Nephron (organoid): ENCODE data around the gene POU2AF1.
"Not testable (repeated sequence)": the region's sequence is repeated elsewhere in the genome, so short reads cannot be mapped to it uniquely, and the experiment has no call there.

Experiments used
- H3K27ac Mint-ChIP-seq, 3 experiments: 2 replicates each; pipeline ENCODE4 v1.8.0; 2020; ENCODE audit warnings: mixed read lengths in 3 of 3, mild to moderate bottlenecking in 2 of 3, moderate library complexity in 1 of 3
- H3K27me3 Mint-ChIP-seq: 2 replicates; pipeline ENCODE4 v1.8.0; 2021; ENCODE audit warnings: low read depth, mild to moderate bottlenecking, moderate library complexity, mixed read lengths
- H3K36me3 Mint-ChIP-seq: 2 replicates; pipeline ENCODE4 v1.8.0; 2020; ENCODE audit warnings: low read depth, mixed read lengths
- H3K4me1 Mint-ChIP-seq: 2 replicates; pipeline ENCODE4 v1.8.0; 2020; ENCODE audit warnings: mixed read lengths
- H3K4me3 Mint-ChIP-seq, 3 experiments: 2 replicates each; pipeline ENCODE4 v1.8.0; 2020; ENCODE audit warnings: mild to moderate bottlenecking in 3 of 3, mixed read lengths in 3 of 3, moderate library complexity in 2 of 3
- H3K9me3 Mint-ChIP-seq: 2 replicates; pipeline ENCODE4 v1.8.0; 2020; ENCODE audit warnings: mixed read lengths
- CTCF ChIP-seq, 3 experiments: fragments of 200-600 bp; sonication (generic); IDR thresholded peaks; one replicate each; pipeline ENCODE4 v1.5.0; 2021; ENCODE audit warnings: antibody characterized with exemption in 3 of 3; ENCODE audit not compliant: unreplicated experiment in 3 of 3

The POU2AF1 gene

GRCh38 chr11:111322534-111322933 lies 56.5 kb downstream of the POU2AF1 start:
- Mint-ChIP-seq H3K27me3 (peaks cover 12% of the 10 kb centered on the region), H3K36me3 (no peaks in the 10 kb centered on the region), H3K4me3 (no peak overlapping the region), H3K4me1 (peaks cover 29% of the 10 kb centered on the region), H3K9me3 (no peaks in the 10 kb centered on the region), H3K27ac (no peak overlapping the region)
- TF ChIP-seq CTCF (IDR thresholded peaks at IDR 0.05; ENCODE audit: unreplicated experiment in 3 of 3): no peak

GRCh38 chr11:111320728-111321568 lies 58.1 kb downstream of the POU2AF1 start:
- Mint-ChIP-seq H3K9me3 (peaks cover 8% of the 10 kb centered on the region), H3K27ac (peak overlapping the region; percentile 76 to 79 (median 78)), H3K4me1 (peaks cover 29% of the 10 kb centered on the region), H3K4me3 (peak overlapping the region in 1 of 3 experiments; percentile 33), H3K27me3 (peaks cover 12% of the 10 kb centered on the region), H3K36me3 (no peaks in the 10 kb centered on the region)
- no peak for TF ChIP-seq CTCF (IDR thresholded peaks at IDR 0.05; ENCODE audit: unreplicated experiment in 3 of 3)

DNA sequence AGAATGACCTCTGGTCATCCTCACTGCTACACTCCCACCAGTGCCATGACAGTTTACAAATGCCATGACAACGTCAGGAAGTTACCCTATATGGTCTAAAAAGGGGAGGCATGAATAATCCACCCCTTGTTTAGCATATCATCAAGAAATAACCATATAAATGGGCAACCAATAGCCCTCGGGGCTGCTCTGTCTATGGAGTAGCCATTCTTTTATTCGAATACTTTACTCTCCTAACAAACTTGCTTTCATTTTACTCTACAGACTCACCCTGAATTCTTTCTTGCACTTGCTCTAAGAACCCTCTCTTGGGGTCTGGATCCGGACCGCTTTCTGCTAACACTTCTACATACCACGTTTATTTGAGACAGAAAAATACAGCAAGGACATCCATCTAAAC lies 58.9 kb downstream of the POU2AF1 start:
- Mint-ChIP-seq H3K27me3 (peaks cover 16% of the 10 kb centered on the region), H3K27ac (peak overlapping the region; percentile 76 to 79 (median 78)), H3K4me3 (peak overlapping the region in 1 of 3 experiments; percentile 33), H3K4me1 (peaks cover 29% of the 10 kb centered on the region), H3K9me3 (peaks cover 14% of the 10 kb centered on the region)
- not testable (repeated sequence) for H3K36me3 Mint-ChIP-seq

DNA sequence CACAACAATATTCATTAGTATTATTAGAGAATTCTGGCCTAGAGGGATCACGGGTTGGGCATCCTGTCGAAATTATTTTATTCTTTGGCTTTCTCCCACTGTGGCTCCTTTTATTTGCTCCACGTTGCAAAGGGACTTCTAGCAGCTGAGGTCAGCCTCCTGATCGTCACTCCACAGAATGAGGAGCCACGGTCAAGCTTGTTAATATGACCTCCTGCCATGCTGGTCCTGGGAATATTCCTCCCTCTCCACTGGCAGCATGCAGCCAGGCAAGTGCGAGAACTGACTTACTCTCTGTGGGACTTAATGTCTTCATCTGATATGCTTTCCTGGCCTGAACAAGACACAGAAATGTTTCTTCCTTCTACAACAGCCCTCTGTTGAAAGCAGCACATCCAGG lies 59.8 kb downstream of the POU2AF1 start:
- Mint-ChIP-seq H3K4me1 (peaks cover 23% of the 10 kb centered on the region), H3K4me3 (no peak overlapping the region), H3K36me3 (no peaks in the 10 kb centered on the region), H3K27ac (no peak overlapping the region), H3K27me3 (peaks cover 16% of the 10 kb centered on the region), H3K9me3 (peaks cover 18% of the 10 kb centered on the region)
- TF ChIP-seq CTCF (IDR thresholded peaks at IDR 0.05; ENCODE audit: unreplicated experiment in 3 of 3): no peak

- no peak for TF ChIP-seq CTCF (IDR thresholded peaks at IDR 0.05; ENCODE audit: unreplicated experiment in 3 of 3)
Observed at GRCh38 chr11:111312076-111312475, 67.0 kb downstream of the POU2AF1 start.

DNA sequence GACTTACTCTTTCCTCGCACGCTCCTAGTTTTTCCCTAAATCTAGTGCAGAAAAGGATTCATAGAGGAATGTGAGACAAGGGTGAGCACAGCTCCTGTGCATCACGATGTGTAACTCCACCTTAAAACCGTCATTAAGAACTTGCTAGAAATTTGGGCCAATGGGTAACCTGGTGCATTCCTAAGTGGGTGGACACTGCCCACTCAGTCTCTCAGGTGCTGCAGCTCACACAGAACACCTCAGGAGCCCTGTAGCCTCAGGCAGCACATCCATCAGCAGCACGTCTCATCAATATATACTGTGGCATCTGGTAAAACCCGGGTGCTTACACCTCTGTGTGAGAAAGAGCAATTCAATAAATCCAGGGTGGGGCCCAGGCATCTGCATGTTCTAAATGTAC lies 68.4 kb downstream of the POU2AF1 start:
- no peak for TF ChIP-seq CTCF (IDR thresholded peaks at IDR 0.05; ENCODE audit: unreplicated experiment in 3 of 3)
- peaks cover 16% of the 10 kb centered on the region for H3K9me3 Mint-ChIP-seq
- peaks cover 36% of the 10 kb centered on the region for H3K4me1 Mint-ChIP-seq
- no peak overlapping the region for H3K4me3 Mint-ChIP-seq
- peaks cover 17% of the 10 kb centered on the region for H3K27me3 Mint-ChIP-seq
- H3K27ac Mint-ChIP-seq: no peak overlapping the region
- H3K36me3 Mint-ChIP-seq: no peaks in the 10 kb centered on the region

More at GRCh38 chr11:111312076-111312475, 67.0 kb downstream of the POU2AF1 start:
- Mint-ChIP-seq H3K27me3 (peaks cover 12% of the 10 kb centered on the region), H3K9me3 (peaks cover 25% of the 10 kb centered on the region), H3K4me1 (peaks cover 24% of the 10 kb centered on the region), H3K27ac (peak overlapping the region in 1 of 3 experiments; percentile 32), H3K4me3 (no peak overlapping the region), H3K36me3 (no peaks in the 10 kb centered on the region)
